GM12891 (cell line): Measurements from ENCODE around the gene UVSSA.

Source experiments
- POLR2A ChIP-seq: IDR thresholded peaks from 2 replicates; pipeline ENCODE4 v1.6.1; 2011; ENCODE audit warnings: low read depth, low read length, control low read depth
- POLR2AphosphoS5 ChIP-seq: IDR thresholded peaks from 2 replicates; pipeline ENCODE4 v1.6.1; 2011; ENCODE audit warnings: low read depth, low read length, control low read depth
- POU2F2 ChIP-seq: IDR thresholded peaks from 2 replicates; pipeline ENCODE4 v1.6.1; 2011; ENCODE audit warnings: low read depth, mild to moderate bottlenecking, control low read depth, low read length, moderate library complexity
- SPI1 ChIP-seq: IDR thresholded peaks from 2 replicates; pipeline ENCODE4 v1.6.1; 2011; ENCODE audit warnings: low read depth, low read length, control low read depth
- TAF1 ChIP-seq: IDR thresholded peaks from 2 replicates; pipeline ENCODE4 v1.6.1; 2011; ENCODE audit warnings: low read depth, low read length, control low read depth

GRCh38 chr4:1400191-1400805 lies 53.3 kb downstream of the UVSSA start:
- TF ChIP-seq SPI1, result no peak
- no peak for TF ChIP-seq POLR2AphosphoS5
- no peak for TF ChIP-seq POLR2A
- no peak for TF ChIP-seq TAF1
- TF ChIP-seq POU2F2, result no peak
